GM12874 (cell line): ENCODE data around the gene RELN.

Source experiments
- TF ChIP-seq, protein P1 (sequence below): IDR thresholded peaks from 2 replicates; pipeline ENCODE4 v1.5.1; 2011; ENCODE audit warnings: low read depth, mild to moderate bottlenecking, control low read depth, low read length, moderate library complexity; ENCODE audit not compliant: insufficient read depth

The RELN gene

DNA sequence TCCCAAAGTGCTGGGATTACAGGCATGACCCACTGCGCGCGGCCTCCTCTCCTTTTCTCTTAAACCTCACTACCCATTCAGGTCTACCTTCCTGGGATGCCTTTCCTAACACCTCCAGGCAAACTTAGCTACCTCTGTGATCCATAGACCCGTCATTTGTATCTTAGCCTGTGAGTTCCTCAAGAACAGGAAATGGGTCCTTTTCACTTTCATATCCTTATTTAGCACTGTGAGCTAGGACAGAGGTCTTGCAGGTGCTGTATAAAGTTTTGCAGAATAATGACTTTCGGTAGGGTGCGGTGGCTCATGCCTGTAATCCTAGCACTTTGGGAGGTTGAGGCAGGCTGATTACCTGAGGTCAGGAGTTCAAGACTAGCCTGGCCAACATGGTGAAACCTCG lies 215.7 kb downstream of the RELN start:
- TF ChIP-seq, protein P1, sequence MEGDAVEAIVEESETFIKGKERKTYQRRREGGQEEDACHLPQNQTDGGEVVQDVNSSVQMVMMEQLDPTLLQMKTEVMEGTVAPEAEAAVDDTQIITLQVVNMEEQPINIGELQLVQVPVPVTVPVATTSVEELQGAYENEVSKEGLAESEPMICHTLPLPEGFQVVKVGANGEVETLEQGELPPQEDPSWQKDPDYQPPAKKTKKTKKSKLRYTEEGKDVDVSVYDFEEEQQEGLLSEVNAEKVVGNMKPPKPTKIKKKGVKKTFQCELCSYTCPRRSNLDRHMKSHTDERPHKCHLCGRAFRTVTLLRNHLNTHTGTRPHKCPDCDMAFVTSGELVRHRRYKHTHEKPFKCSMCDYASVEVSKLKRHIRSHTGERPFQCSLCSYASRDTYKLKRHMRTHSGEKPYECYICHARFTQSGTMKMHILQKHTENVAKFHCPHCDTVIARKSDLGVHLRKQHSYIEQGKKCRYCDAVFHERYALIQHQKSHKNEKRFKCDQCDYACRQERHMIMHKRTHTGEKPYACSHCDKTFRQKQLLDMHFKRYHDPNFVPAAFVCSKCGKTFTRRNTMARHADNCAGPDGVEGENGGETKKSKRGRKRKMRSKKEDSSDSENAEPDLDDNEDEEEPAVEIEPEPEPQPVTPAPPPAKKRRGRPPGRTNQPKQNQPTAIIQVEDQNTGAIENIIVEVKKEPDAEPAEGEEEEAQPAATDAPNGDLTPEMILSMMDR, result no peak

DNA sequence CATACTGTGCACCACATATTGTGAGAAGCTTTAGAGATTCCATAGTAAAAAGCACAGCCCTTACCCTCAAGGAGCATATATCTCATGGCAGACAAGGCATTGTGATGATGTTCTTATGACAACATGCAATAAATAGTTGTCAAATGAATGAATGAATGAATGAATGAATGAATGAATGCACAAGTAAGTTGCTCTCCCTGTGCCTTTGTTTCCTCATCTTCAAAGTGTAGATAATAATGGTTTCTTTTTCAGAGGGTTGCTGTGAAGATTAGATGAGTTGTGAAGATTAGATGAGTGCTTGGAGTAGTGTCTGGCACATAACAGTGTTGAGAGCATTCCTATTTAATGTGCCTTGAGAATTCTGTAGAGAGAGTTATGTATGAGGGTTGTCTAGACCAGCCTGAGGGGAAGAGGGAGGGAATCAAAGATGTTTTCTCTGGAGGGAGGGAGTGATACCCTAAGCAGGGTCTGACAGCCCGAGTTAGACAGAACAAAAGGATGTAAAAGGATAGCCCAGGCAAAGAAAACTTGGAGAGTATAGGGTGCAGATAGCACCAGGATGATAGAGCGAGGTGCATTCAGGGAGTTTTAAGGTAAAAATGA lies 217.2 kb downstream of the RELN start:
- TF ChIP-seq, protein P1, result no peak

DNA sequence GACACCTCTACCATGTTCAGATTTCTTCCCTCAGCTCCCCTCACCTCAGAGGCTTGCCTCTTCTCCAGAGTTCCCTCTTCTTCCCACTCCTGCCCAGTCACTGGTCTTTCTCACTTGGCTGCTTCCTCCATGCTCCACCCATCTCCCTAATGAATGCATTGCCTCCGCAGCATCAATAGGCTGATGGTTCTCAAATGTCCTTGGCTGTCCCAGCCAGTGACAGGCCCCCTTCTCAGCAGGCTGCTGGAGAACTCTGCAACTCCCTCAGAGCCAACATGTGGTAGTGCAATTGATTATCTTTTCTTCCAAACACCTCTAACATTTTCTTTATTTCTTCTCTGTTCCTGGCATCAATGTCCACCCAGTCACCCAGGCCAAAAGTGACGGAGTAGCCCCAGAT lies 218.2 kb downstream of the RELN start:
- TF ChIP-seq, protein P1, result no peak

DNA sequence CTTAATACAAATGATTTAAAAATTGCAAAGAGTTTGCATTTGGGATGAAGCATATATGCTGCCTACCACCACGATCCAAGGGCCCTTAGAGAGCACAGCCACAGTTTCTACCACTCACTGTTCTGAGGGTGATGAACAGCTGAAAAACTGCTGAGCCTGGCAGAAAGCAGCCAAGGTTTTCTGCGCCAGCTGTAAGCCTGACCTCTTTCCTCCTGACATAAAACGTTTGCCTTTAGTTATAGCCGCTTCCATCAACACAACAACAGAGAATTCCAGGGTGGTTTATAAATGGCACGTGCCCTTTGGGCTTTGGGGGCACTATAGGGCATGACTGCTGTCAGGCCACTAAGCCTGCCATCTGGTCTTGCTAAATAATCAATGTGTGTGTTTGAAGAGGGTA lies 222.8 kb downstream of the RELN start:
- TF ChIP-seq, protein P1, result no peak

DNA sequence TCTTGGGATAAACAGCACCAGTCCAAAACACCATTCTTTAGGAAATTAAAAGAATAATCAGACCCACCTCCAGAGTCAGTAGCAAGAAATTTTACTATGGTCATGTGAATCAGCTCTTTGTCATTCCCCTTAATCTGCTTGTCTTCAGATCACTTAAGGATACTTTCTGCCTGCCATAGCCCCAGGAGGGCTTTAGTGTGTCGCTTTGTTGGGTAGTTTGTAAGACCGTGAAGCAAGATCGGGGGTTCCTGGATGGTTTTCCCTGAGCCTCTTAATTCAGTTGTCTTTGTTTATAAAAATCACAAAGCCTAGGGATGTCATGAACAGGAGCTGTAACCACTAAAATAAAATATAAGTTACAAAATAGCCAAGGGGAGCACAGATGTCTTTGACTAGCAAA lies 223.6 kb downstream of the RELN start:
- TF ChIP-seq, protein P1, result no peak

DNA sequence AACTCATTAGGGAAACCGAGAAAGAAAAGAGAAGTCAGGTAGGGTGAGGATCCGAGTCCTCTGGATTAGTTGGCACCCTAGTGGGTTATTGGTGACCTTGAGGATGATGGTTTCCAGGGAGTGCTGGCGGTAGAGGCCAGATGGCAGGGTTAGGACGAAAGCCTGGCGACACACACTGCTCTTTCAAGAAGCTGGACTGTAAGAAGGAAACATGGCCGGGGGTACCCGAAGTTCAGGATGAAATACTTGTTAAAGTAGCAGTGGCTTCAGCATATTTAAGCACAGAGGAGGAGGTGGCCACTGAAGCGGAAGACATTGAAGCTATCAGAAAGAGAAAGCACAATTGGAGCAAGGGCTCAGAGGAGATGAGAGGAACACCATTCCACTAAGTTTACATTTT lies 224.6 kb downstream of the RELN start:
- TF ChIP-seq, protein P1, result no peak

DNA sequence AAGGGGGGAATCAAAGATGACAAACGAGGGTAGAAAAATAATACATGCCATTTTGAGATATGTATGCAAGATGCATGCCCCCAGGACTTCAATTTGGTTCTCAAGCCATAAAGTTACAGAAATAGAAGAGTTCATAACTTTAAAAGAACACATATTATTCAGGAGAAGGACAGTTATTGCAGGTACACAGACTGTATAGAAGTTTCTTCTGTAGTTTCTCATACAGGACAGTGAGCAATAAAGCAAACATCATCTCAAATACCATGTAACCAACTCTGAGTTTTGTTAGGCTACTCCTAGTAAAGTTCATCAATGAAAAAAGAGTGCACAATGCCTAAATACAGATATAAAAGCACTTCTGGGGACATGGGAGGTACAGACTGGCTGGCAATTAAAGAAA lies 226.6 kb downstream of the RELN start:
- TF ChIP-seq, protein P1, result no peak
